IMR-90 (cell line): ENCODE measurements around the gene GATA3.

Source experiments
- BHLHE40 ChIP-seq: fragments of 150-350 bp; IDR thresholded peaks from 2 replicates; pipeline ENCODE4 v1.6.1; 2016; ENCODE audit warnings: mild to moderate bottlenecking, low read depth, low read length
- CHD1 ChIP-seq: IDR thresholded peaks from 2 replicates; pipeline ENCODE4 v1.6.1; 2012; ENCODE audit warnings: low read depth, low read length, improper control_type of control experiment
- CTCF ChIP-seq: conservative IDR thresholded peaks from 2 replicates; pipeline ENCODE4 v1.5.1; 2012; ENCODE audit warnings: mild to moderate bottlenecking, low read depth, low read length, improper control_type of control experiment
- MAFK ChIP-seq: IDR thresholded peaks from 2 replicates; pipeline ENCODE4 v1.6.1; 2012; ENCODE audit warnings: low read depth, low read length, improper control_type of control experiment
- MAZ ChIP-seq: IDR thresholded peaks from 2 replicates; pipeline ENCODE4 v1.6.1; 2012; ENCODE audit warnings: low read depth, mild to moderate bottlenecking, low read length, improper control_type of control experiment, moderate library complexity, borderline replicate concordance
- MXI1 ChIP-seq: IDR thresholded peaks from 2 replicates; pipeline ENCODE4 v1.6.1; 2012; ENCODE audit warnings: low read depth, mild to moderate bottlenecking, low read length, moderate library complexity, borderline replicate concordance
- POLR2A ChIP-seq: IDR thresholded peaks from 2 replicates; pipeline ENCODE4 v1.6.1; 2012; ENCODE audit warnings: mild to moderate bottlenecking, low read depth, low read length
- RAD21 ChIP-seq: IDR thresholded peaks from 2 replicates; pipeline ENCODE4 v1.6.1; 2012; ENCODE audit warnings: low read length, improper control_type of control experiment
- SMC3 ChIP-seq: fragments of 150-350 bp; IDR thresholded peaks from 2 replicates; pipeline ENCODE4 v1.6.1; 2016; ENCODE audit warnings: low read depth, mild to moderate bottlenecking, antibody characterized with exemption, low read length, moderate library complexity
- USF2 ChIP-seq: fragments of 150-350 bp; IDR thresholded peaks from 2 replicates; pipeline ENCODE4 v1.6.1; 2017; ENCODE audit warnings: mild to moderate bottlenecking, antibody characterized with exemption, low read length, low read depth

- TF ChIP-seq SMC3 (no peak), RAD21 (no peak), POLR2A (no peak), USF2 (no peak), CTCF (no peak), MAZ (no peak), BHLHE40 (no peak), MAFK (no peak), MXI1 (no peak), CHD1 (no peak)
These were observed 8.8 kb downstream of the GATA3 start for GRCh38 chr10:8063128-8063908.
